GM18519 (cell line): ENCODE data around the gene E2F4.
A peak's percentile ranks its signal among the peaks of the same experiment; 100 is the strongest.

ENCODE experiments used
- ATAC-seq: cut with Tn5 transposase; IDR thresholded peaks from one replicate; pipeline ENCODE4 v1.9.1; 2021; ENCODE audit warnings: mild to moderate bottlenecking, moderate library complexity; ENCODE audit not compliant: unreplicated experiment, low FRiP score

E2F4 gene

DNA sequence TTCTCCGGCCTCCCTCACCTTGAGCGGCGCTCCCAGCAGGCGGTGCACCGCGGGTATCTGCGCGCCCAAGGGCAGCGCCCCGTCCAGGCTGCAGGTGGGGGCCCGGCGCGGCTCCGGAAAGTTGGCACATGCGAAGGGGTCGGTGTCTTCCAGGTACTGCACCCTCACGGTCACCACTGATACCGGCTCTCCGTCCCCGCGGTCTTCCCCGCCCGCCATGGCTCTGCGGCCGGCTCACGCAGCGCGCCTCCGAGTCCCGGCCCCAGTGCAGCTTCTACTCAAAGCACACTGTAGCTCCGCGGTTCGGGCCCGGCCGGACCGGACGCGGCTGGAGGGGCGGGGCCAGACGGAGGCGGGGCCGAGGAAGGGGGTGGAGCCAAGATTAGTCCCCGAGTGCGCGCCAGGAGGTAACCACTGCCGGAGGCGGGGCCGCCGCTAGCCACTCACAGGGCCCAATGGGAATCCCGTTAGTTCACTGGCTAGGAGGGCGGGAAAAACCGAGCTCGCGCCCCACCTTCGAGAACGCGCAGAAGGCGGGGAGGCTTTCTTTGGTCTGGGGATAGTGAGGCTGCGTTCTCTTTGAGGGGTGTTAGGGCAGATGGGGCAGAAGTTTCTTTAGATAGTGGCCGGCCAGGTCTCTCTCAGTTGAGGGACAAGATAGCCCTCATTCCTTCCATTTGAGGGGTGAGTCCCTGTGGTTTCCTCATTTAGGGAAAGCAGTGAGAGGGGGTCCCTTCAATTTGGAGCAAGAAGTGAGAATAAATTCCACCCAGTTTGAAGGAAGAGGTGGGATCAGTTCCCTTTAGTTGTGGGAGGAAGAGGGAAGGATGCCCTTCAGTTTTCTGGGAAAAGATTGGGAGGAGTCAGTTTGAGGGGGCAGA, 55.5 kb downstream of the E2F4 start, which contains the start of gene FHOD1:
FHOD1 (minus strand) TSS at position 290 of the 881 bp plus-strand sequence; CDS start at position 219, 71 bp downstream.
- ATAC-seq, result peak; percentile 35

DNA sequence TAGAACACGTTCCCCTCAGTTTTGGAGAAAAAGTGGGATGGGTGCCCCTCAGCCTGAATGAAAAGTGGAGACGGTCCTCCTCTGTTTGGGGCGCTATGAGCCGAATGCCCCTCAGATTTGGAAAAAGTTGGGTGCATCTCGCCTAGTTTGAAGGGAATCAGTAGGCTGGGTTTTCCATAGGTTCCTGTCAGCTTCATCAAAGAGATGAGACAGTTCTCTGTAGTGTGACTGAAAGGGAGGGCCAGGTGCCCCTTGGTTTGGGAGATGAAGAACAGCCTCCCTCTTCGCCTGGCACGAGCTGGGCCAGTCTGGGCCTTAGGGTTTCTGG, 56.1 kb downstream of the E2F4 start:
- no peak for ATAC-seq
